ENCODE measurements around the gene GPR132. TPM values are rescaled to one million over a fixed set of nuclear protein-coding genes. Genes with fewer than 3 reads are reported as not detected.
"Not testable (repeated sequence)": the region's sequence is repeated elsewhere in the genome, so short reads cannot be mapped to it uniquely, and the experiment has no call there.

Gene GPR132
- total RNA-seq, 1 donor from 2014 or later, result 9.1 TPM

DNA sequence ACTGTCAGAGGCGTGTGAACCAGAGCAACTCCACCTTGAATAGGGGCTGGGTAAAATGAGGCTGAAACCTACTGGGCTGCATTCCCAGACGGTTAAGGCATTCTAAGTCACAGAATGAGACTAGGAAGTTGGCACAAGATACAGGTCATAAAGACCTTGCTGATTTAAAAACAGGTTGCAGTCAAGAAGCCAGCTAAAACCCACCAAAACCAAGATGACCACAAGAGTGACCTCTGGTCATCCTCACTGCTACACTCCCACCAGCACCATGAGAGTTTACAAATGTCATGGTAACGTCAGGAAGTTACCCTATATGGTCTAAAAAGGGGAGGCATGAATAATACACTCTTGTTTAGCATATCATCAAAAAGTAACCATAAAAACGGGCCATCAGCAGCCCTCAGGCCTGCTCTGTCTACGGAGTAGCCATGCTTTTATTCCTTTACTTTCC lies 32.8 kb downstream of the GPR132 start:
- intact Hi-C loops (cut with DNase I); H3K27me3 ChIP-seq; H3K4me1 ChIP-seq; DNase-seq (ENCODE audit: extremely low spot score in 2 of 2); H3K9me3 ChIP-seq; H3K36me3 ChIP-seq: not testable (repeated sequence)
- H3K4me3 ChIP-seq, result peak overlapping the region; percentile 27 to 47
- H3K27ac ChIP-seq, result peak overlapping the region; percentile 49
- peak in 1 of 2 donors; percentile 24 for TF ChIP-seq POLR2AphosphoS5 (IDR thresholded peaks at IDR 0.05; ENCODE audit: insufficient read depth in 1 of 2, low read depth in 1 of 2)

DNA sequence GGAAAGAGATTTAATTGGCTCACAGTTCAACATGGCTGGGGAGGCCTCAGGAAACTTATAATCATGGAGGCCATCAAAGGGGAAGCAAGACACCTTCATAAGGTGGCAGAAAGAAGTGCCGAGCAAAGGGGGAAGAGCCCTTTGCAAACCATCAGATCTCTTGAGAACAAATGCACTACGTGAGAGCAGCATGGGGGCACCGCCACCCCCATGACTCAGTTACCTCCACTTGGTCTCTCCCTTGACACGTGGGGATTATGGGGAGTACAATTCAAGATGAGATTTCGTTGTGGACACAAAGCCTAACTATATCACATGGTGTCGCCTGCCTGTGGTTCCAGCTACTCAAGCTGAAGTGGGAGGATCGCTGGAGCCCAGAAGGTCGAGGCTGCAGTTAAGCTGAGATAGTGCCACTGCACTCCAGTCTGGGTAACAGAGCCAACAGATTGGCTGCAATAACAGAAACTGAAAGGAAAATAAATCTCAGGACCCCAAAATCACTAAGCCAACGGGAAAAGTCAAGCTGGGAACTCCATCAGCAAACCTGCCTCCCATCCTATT lies 34.3 kb downstream of the GPR132 start:
- no peak for TF ChIP-seq POLR2AphosphoS5 (IDR thresholded peaks at IDR 0.05; ENCODE audit: insufficient read depth in 1 of 2, low read depth in 1 of 2)
- TF ChIP-seq, protein P1, sequence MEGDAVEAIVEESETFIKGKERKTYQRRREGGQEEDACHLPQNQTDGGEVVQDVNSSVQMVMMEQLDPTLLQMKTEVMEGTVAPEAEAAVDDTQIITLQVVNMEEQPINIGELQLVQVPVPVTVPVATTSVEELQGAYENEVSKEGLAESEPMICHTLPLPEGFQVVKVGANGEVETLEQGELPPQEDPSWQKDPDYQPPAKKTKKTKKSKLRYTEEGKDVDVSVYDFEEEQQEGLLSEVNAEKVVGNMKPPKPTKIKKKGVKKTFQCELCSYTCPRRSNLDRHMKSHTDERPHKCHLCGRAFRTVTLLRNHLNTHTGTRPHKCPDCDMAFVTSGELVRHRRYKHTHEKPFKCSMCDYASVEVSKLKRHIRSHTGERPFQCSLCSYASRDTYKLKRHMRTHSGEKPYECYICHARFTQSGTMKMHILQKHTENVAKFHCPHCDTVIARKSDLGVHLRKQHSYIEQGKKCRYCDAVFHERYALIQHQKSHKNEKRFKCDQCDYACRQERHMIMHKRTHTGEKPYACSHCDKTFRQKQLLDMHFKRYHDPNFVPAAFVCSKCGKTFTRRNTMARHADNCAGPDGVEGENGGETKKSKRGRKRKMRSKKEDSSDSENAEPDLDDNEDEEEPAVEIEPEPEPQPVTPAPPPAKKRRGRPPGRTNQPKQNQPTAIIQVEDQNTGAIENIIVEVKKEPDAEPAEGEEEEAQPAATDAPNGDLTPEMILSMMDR (IDR thresholded peaks at IDR 0.05), result no peak
- TF ChIP-seq POLR2A (IDR thresholded peaks at IDR 0.05), result no peak

DNA sequence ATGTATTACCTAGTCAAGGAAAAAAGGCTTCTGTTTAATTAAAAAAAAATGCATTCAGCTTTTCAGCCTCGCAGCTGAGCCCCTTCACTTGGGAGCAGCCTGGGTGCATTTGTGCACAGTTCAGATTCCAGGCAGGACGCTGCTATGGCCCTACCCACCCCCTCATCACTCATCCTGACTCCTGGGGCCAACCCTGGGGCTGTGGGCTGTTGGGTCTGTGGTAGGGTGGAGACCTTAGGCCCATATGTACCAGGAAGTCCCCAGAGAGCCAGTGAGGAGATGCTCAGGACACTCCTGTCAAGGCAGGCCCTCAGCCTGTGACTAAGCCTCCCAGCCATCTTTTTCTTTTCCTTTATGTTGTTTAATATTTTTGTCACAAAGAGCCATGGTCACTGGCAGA lies 35.0 kb downstream of the GPR132 start:
- no peak overlapping the region for H3K4me3 ChIP-seq
- no peaks in the 10 kb centered on the region for H3K9me3 ChIP-seq
- DNase-seq (ENCODE audit: extremely low spot score in 2 of 2), result no peak
- no peak for TF ChIP-seq POLR2AphosphoS5 (IDR thresholded peaks at IDR 0.05; ENCODE audit: insufficient read depth in 1 of 2, low read depth in 1 of 2)
- TF ChIP-seq, protein P1 (IDR thresholded peaks at IDR 0.05), result no peak
- intact Hi-C loops (cut with DNase I), result no loop called here
- H3K4me1 ChIP-seq, result peaks cover 10% of the 10 kb centered on the region
- no peak overlapping the region for H3K27ac ChIP-seq
- no peaks in the 10 kb centered on the region for H3K36me3 ChIP-seq
- no peaks in the 10 kb centered on the region for H3K27me3 ChIP-seq

More for the DNA sequence above, 34.3 kb downstream of the GPR132 start:
- Histone ChIP-seq H3K4me1 (peaks cover 10% of the 10 kb centered on the region), H3K36me3 (no peaks in the 10 kb centered on the region), H3K27me3 (no peaks in the 10 kb centered on the region), H3K27ac (no peak overlapping the region), H3K9me3 (no peaks in the 10 kb centered on the region), H3K4me3 (no peak overlapping the region)
- no peak for DNase-seq (ENCODE audit: extremely low spot score in 2 of 2)
- intact Hi-C loops (cut with DNase I), result no loop called here

DNA sequence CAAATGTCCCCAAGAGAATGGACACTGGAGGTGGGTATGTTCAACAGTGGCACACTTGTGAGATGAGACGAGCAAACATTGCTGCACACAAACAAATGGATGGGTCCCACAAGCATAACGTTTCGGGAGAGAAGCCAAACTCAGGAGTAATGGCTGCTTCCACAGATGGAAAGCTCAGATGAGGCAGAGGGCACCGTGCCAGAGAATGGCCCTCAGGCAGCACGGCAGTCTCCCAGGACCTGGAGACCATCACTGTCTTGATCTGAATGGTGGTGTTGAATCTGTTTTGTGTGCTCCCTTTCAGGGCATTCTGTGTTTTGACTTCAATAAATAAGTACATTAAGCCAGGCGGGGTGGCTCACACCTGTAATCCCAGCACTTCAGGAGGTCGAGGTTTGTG lies 35.8 kb downstream of the GPR132 start:
- Histone ChIP-seq H3K9me3 (no peaks in the 10 kb centered on the region), H3K4me3 (no peak overlapping the region), H3K4me1 (peaks cover 10% of the 10 kb centered on the region), H3K27ac (no peak overlapping the region), H3K27me3 (no peaks in the 10 kb centered on the region), H3K36me3 (no peaks in the 10 kb centered on the region)
- TF ChIP-seq POLR2A (IDR thresholded peaks at IDR 0.05) (no peak), POLR2AphosphoS5 (IDR thresholded peaks at IDR 0.05; ENCODE audit: insufficient read depth in 1 of 2, low read depth in 1 of 2) (no peak)
- TF ChIP-seq, protein P1 (IDR thresholded peaks at IDR 0.05), result no peak
- DNase-seq (ENCODE audit: extremely low spot score in 2 of 2), result no peak
- intact Hi-C loops (cut with DNase I), result no loop called here

DNA sequence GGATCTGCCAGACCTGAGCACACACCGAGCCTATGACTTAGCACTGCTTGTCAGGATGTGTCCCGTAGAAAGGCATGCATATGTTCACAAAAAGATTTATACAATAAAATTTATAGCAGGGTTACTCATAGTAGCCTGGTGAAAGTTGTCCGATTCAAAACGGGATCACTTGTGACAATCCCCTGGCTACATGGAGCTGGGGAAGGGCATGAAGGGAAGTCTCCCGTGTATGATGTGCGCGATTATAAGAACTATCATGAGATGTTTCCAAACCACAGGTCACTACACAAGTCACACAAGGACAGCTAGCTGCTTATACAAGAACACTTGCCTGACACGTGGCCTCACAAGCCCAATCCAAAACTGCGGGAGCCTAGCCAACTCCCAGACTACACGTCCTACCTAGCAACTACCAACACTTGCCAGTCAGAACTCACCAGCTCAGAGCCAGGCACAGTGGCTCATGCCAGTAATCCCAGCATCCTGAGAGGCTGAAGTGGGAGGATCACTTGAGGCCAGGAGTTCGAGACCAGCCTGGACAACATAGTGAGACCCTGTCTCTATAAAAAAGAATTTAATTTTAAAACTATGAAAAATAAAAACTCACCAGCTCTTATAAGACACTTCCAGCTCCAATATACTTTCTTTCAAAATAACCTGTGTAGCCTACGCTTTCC lies 36.8 kb downstream of the GPR132 start:
- Histone ChIP-seq H3K27me3 (no peaks in the 10 kb centered on the region), H3K27ac (no peak overlapping the region), H3K4me1 (peaks cover 10% of the 10 kb centered on the region)

DNA sequence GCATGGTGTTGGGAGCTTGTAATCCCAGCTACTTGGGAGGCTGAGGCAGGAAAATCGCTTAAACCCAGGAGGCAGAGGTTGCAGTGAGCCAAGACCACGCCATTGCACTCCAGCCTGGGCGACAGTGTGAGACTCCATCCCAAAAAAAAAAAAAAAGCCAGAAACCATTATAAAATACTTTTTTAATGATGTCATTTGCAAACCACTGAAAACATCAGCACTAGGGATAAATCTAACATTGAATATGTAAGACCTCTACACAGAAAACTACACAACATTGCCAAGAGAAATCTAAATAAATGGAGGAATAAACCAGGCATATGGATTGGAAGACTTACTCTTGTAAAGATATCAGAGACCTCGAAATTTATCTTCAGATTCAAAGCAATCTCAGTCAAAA lies 37.5 kb downstream of the GPR132 start:
- H3K9me3 ChIP-seq; H3K27me3 ChIP-seq; H3K36me3 ChIP-seq; H3K27ac ChIP-seq; DNase-seq (ENCODE audit: extremely low spot score in 2 of 2); H3K4me3 ChIP-seq; H3K4me1 ChIP-seq; intact Hi-C loops (cut with DNase I): not testable (repeated sequence)

More for the DNA sequence above, 36.8 kb downstream of the GPR132 start:
- TF ChIP-seq, protein P1 (IDR thresholded peaks at IDR 0.05), result no peak
- TF ChIP-seq POLR2AphosphoS5 (IDR thresholded peaks at IDR 0.05; ENCODE audit: insufficient read depth in 1 of 2, low read depth in 1 of 2), result no peak
- Histone ChIP-seq H3K36me3 (no peaks in the 10 kb centered on the region), H3K4me3 (no peak overlapping the region), H3K9me3 (no peaks in the 10 kb centered on the region)
- intact Hi-C loops (cut with DNase I), result no loop called here
- no peak for DNase-seq (ENCODE audit: extremely low spot score in 2 of 2)

All from vagina (tissue), 2 donors.